Left ventricle myocardium superior (tissue), 1 donor: ENCODE results near the gene NRXN2. TPM values are rescaled to one million over a fixed set of nuclear protein-coding genes. Genes with fewer than 3 reads are reported as not detected.

Experiments used
- ATAC-seq: fragments of 200-7000 bp; cut with Tn5 transposase; one replicate; pipeline ENCODE4 v1.9.1; 2020; ENCODE audit warnings: mild to moderate bottlenecking, moderate library complexity
- DNase-seq: peaks from one replicate; pipeline ENCODE4 v3.0.0-alpha.2; 2020
- intact Hi-C: fragments of 100-400 bp; cut with micrococcal nuclease; formaldehyde crosslinking; loops from one replicate; pipeline ENCODE4 v1.11.0; 2022
- total RNA-seq: library from RNA; stranded (reverse); fragmentation: NEBNext Ultra II Directional; extraction: Animal tissue kit (Norgen Biotek cat#: 25700); gene quantifications from one replicate; pipeline ENCODE4 v1.2.1, GENCODE V29; 2021
- donor health status: DM: no; HTN: yes; CAD: no; lungs with severe emphysema.

Gene NRXN2
- total RNA-seq, 1 donor from 2014 or later = 0.97 TPM

DNA sequence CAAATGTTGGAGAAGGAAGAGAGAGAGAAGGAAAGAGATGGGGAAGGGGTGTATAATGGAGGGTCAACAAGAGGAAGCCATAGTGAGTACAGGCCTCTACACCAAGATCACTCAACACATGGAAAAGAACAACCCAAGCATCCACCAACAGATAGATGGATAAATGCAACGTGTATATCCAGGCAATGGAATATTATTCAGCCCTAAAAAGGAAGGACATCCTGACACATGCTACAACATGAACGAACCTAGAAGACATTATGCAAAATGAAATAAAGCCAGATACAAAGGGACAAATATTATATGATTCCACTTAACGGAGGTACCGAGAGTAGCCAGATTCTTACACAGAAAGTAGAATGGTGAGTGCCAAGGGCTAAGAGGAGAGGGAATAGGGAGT, 59.3 kb downstream of the NRXN2 start:
- no peak for ATAC-seq
- intact Hi-C loops = no loop called here
- no peak for DNase-seq

DNA sequence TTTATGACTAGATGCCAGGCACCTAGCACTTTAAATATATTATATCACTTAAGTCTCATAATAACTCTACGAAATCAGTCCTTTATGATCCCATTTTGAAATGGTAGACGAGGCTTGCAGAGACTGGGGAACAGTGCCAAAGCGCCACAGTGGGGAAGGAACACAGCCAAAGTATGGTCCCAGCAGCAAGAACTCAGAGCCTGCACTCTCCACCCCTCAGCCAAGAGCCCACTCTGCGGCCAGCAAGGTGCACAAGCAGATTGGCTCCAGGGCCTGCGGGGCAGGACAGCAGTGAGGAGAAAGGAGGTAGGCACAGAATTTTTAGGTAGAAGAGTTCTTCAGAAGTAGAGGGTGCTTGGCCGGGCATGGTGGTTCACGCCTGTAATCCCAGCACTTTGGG, 61.4 kb downstream of the NRXN2 start:
- ATAC-seq (peak; percentile 12), DNase-seq (no peak)
- intact Hi-C loops = no loop called here

DNA sequence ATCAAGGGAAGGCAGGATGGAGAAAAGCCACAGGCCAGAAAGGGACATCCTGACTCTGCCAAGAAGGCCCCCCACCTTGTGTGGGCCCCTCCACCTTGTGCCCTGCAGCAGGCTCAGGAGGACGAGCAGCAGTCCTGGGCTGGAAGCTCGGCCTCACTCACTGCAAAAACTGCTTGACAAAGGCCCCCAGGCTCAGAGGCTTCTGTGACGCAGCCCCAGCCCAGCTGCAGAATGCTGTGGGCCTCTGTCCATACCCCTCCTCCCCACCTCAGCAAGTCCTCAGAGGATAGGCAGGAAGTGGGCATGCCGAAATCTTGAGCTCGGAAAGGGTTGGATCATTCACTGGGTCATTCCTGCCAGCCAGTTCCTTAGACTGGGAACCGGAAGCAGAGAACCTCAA, 61.9 kb downstream of the NRXN2 start:
- peak; percentile 52 for DNase-seq
- peak; percentile 80 for ATAC-seq
- intact Hi-C loops = no loop called here

DNA sequence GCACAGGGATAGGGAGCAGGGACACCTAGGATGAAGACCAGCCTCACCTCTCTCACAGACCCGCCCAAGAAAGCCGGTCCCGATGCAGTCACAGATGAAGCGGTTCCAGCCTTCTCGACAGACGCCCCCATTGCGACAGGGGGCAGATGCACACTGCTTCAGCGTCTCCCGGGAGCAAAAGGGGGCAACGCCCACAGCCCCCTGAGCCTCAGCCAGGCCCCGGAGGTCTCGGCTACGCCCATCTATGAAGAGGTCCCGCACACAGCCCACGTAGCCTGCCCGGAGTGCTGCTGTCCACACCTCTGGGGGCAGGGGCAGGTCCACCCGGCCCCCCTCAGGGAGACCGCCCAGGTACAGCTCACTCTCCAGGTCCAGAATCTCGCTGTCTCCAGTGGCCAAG, 62.3 kb downstream of the NRXN2 start:
- intact Hi-C loops = no loop called here
- DNase-seq = no peak

DNA sequence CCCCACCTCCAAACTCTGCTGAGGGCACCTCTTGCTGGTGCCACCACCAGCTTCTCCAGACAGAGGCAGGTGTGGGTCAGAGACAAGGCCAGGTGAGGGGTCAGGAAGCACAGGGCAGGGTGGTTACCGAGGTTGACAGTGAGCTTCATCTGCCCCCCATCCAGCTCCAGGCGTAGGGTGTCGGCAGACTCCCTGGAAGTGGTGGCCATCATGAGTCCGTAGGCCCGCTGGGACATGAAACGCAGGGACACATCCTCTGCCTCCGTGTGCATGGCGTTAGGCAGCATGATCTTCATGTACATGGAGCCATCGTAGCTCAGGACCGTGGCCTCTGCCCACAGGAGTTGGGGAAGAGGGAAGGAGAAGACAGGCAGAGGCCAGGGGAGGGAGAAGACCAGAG, 62.8 kb downstream of the NRXN2 start:
- ATAC-seq = no peak
- no peak for DNase-seq
- intact Hi-C loops = no loop called here

More for the DNA sequence above, 62.3 kb downstream of the NRXN2 start:
- no peak for ATAC-seq

DNA sequence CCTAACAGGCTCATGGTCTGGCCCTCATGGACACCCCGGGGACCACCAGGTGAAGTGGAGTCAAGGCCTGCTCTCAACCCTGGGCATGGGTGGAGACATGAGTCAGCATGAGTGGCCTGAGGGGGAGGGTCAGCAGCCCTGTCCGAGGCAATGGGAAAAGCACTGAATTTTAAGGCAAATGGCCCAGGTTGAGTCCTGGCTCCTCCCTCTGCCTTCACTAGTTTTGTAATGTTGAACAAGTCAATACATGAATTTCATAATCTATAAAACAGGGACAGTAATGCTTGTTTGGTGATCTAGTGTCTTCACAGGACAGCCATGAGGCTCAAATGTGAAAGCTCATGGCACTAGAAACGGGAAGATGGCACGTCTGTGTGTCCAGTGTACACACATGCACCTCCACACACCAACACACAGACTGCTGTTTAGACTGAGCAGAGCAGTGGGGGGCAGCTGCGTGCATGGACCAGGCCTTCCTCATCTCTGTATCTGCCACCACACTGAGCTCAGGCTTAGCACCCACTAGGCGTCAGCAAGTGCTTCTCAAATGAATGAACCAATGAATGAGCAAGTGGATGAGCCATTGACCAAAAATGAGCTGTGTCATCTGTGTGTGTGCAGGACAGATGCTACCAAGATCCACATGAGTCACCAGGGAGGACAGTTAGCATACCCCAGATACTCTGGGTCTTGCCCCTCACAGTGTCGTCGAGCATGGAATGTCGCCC, 63.4 kb downstream of the NRXN2 start:
- DNase-seq (no peak), ATAC-seq (no peak)
- intact Hi-C loops = no loop called here

DNA sequence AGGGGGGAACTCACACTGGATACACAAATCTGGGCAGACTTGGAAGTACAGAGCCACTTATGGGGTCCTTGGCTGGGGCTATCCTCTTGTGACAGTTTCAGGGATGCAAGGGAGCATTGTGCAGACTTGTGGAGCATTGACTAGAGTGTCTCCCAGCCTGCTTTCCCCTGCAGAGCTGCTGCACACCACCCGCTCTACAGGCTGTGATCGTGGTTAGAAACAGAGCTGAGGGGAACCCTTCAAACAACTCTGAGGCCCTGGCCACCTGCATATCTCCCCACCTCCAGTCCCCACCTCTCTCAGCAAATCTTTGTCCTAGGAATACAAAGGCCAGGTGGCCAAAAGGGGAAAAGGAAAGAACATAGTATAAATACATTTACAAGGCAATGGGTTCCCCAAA, 64.7 kb downstream of the NRXN2 start:
- intact Hi-C loops = no loop called here
- ATAC-seq (no peak), DNase-seq (no peak)

DNA sequence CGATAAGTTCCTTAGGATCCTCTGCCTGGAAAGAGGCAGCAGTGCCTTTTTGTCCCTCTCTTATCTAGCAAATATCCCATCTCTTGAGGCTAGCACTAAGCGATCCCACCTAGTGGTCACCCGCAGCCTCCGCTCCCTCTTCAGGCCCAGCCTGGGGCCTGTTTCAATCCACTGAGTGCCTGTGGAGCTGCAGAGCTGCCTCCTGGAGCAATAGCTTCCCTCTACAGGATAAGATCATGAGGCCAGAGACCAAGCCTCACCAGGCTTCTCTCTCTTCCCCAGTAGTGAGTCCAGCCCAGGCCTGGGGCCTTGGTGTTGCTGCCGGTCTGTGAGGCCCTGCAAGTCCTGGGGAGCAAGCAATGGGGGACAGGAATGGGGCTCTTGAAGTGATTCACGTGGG, 66.1 kb downstream of the NRXN2 start:
- ATAC-seq (no peak), DNase-seq (no peak)
- intact Hi-C loops = no loop called here

DNA sequence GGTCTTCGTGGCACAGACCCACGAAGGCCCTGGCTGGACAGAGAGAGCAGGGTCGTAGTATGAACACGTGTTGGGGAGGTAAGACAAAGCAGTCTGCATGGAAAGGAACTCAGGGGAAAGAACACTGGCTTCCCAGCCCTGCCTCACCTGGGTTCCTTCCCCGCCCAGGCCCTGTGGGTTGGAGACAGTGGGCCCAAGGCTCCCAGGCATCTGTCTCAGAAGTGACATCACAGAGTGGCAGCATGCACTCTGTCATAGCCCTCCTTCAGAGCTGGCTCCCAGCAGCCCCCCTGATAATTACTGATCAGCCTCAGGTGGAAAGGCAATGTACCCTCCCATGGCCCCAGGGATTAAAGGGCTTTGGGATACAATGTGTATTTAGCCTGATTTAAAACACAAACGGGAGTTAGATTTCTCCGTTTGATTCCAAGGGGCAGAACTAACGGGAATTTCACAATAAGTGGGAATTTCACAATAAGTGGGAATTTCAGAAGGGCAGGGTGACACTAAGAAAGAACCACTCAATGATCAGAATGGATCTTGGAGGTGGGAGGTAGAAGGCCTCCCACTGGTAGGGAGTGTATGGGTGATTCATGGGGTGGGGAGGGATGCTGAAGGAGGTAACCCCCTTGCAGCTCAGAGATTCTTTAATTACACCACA, 66.9 kb downstream of the NRXN2 start:
- intact Hi-C loops = no loop called here
- DNase-seq = no peak
- no peak for ATAC-seq

DNA sequence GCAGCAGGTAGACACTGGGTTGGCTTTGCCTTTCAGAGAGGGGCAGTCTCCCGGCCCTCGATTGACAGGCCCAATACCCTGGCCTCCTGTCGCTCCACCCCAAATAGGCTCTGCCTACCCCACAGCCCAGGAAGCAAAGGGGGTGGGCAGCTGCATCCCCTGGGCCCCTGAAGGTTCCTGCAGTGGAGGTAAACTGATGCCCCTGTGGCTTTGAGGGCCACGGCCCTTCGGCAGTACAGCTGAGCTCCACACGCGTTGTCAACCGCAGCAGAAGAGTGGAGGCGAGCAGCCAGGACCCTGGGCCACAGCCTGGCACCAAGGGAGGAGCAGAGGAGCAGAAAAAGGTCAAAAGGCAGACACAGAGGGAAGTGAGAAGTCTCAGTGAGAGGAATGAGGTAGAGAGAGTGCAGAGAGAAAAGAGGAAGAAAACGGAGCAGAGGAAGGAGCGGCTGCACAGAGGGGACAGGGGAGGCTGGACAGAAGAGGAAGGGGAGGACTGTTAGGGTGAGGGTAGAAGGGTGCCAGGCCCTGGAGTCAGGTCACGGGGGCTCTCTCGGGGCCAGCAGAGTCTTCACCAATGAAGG, 67.9 kb downstream of the NRXN2 start:
- ATAC-seq = peak; percentile 58
- intact Hi-C loops = loop anchor here (5.0 kb wide), 1 partner anchor 103 kb away; no protein-coding TSS in a partner anchor
- no peak for DNase-seq

DNA sequence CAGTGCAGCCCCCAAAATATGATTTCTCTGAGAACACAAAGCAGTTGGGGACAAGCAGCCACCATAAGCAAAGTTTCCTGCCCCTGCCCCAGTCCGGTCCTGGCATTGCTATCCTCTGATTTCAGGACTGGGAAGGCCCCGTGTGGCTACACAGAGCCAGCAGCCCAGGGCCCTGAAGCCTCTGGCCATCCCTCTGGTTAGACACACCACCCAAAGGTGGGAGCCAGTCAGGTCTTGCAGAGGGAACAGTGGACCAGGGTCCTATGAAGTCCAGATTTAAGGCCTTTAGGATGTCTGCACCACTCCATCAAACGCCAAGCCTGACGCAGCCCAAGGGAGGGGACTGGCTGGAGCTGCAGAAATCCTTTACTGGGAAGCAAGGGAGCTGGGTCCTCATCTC, 68.6 kb downstream of the NRXN2 start:
- intact Hi-C loops = loop anchor here (5.0 kb wide), 1 partner anchor 102 kb away; no protein-coding TSS in a partner anchor
- ATAC-seq = no peak
- DNase-seq = no peak

DNA sequence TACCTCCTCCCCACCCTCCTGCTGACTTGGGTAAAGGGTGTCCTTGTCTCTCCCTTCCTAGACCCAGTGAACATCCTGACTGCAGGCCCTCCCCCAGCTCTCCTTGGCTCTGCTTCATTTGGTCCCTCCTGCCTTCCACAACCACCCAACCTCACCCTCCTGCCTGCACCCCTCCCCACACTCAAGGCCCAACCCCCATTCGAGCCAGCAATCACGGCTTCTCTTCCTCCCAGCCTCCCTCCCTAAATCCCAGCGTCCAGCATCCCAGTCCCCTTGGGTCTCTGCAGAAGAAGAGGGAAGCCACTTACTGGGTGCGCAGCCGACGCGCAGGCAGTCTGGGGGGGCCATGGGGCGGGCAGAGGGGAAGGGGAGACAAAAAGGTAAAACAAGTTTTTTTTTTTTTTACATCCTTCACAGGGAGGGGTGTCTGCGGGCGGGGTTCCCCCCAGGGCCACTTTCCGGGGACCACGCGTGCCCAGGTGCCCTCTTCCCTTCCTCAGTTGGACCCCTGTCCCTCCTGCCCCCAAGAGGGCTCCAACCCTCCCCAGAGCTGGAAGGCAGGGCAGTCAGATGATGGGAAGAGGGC, 69.5 kb downstream of the NRXN2 start:
- ATAC-seq (no peak), DNase-seq (no peak)
- intact Hi-C loops = loop anchor here (5.0 kb wide), 1 partner anchor 101 kb away; no protein-coding TSS in a partner anchor

DNA sequence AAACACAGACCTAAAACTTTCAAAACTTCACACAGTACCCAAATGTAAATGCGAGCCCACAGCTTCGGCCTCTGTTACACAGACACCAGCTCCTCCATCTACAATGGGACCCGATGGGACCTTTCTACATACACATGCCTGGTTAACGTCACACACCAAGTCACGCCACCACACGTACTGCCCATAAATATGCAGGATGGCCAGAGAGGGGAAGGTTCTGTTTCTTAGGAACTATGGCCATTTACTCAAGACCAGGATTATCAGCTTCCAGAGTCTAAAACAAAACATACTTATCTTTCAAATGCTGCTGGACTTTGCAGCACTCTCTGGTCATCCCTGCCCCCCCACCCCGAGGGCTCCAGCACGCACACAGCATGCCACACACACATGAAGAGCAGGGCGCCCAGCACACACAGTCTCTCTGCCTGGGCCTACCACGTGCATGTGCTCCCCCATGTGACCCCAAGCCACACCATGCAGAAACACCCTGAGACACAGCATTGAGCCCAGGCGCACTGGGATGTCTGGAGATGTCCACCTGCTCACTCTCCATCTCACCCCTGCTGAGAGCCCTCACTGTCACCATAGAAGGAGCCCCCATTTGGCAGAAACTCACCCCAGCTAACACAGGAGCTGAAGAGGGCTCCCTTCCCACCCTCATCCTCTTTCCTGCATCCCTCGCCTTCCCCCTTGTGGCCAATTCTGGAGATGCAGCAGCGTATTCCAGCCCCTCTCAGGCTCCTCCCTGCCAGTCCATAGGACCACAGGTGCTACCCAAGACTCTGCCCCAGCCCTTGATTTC, 70.2 kb downstream of the NRXN2 start:
- DNase-seq (peak; percentile 81), ATAC-seq (peak; percentile 81)
- intact Hi-C loops = loop anchor here (5.0 kb wide), 1 partner anchor 100 kb away; no protein-coding TSS in a partner anchor

DNA sequence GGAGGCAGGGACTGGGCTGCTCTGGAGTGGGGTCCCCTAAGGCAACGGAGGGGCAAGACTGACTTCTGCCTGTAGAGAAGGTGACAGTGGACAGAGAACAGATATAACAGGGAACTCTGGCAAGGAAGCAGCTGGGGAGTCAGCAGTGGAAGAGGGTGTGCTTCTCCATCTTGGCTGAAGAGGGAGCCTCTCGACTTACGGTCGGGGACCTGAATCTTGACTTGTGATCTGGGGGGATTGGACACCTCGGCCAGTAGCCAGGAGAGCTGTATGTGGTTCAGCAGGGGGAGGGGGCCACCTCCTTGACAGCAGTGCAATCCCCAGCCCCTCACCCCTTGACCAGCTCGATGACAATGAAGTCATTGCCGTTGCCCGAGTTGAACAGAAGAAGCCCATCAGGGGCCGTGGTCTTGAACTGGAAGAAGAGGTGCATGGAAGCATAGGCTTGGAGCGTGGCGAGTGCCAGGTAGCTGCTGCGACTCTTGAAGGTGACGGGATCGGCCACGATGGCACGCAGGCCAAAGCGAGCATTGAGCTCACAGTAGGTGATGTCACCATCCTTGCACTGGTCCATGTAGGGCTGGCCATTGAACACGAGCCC, 72.0 kb downstream of the NRXN2 start:
- ATAC-seq (no peak), DNase-seq (no peak)
- intact Hi-C loops = loop anchor here (5.0 kb wide), 1 partner anchor 99 kb away; no protein-coding TSS in a partner anchor

DNA sequence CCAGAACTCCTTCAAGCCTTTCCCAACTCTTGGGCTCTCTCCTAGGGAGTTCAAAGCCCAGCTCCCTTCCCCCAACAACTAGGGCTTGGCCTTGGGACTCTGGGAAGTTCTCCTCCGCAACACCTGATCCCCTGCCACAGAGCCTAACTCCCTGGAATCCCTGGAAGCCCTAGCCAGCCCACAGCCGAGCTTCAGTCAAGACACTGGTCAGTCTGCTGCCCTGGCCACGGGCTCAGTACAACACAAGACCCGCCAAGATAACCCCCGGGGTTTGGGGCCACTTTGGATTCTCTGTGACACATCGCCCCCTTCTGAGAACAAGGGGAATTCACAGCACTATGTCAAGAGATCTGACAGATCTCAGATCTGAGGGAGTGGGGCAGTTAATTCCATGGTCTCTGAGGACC, 73.7 kb downstream of the NRXN2 start:
- intact Hi-C loops = no loop called here
- ATAC-seq (no peak), DNase-seq (no peak)

DNA sequence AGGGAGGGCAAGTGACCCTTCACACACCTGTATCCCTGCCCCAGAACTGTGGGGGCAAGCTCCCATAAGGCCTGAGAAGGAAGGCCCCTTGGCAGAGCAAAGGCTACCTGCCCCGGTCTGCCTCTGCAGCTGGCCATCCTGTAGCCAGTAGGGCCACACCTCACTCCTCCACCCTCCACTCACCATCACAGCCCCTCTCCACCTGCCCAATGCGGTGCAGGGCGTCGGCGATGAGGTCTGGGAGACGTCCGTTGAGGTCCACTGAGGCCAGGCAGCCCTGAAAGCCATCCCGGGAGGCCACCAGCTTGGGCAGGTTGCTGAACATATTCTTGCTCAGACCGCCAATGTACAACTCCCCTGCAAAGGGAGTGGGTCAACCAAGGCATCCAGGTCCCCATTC, 74.4 kb downstream of the NRXN2 start:
- intact Hi-C loops = no loop called here
- ATAC-seq = no peak
- no peak for DNase-seq

DNA sequence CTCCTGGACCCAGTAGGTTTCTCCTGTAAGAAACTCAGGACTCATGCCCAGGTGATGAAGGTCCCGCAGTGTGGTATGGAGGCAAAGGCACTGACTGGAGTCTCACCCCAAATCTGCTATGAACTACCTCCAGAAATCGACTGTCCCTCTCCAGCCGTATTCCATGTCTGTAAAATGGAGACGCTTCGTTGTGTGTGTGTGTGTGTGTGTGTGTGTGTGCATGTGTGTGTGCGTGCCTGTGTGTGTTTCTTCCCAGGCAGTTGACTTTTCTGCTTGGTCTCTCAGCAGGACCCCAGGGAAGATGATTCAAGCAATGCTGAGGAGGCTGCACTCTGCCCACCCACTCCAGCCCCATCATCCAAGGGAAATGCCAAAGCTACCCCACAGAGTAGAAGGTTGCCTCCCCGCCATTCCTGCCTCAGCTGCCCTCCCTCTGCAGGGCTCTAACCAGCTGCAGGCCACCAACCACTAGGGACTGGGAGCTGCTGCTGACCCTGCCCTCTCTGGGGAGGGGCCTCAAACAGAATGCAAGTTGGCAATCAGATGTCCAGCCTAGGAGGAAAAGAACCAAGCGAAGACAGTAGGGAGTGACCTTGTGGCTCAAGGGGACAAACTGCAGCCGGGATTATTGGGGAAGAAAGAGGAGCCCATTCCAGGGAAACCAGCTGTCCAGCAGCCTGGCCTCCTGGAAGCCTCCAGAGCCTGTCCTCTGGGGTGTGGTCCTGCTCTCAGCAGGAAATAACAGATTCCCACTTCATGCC, 75.8 kb downstream of the NRXN2 start:
- ATAC-seq (no peak), DNase-seq (no peak)
- intact Hi-C loops = no loop called here

DNA sequence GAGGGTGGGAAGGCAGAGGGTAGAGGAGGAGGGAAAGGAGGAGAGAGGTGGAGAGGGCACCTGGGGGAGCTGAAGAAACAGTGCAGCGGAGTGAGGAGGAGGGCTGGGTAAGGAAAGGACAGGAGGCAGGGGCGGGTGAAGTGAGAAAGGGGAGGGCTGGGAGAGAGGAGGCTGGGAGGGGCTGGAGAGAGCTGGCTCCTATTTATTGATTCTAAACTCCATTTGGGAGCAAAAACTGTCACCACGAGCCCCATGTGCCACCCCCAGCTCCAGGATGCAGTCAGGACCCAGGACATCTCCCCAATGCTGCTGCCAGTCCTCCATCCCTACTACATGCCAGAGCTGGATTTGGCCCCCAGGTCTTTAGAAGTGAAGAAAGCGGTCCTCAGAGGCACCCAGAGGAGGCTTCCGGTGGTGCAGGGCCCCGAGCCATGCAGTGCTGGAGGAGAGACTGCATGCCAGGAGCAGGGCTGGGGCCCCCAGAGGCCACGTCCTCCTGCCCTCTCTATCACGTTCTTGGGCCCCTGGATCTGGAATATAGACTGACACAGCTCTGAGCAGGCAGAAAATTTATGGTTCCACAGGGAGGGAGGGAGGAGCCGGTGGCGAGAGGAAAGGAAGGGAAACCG, 78.2 kb downstream of the NRXN2 start:
- DNase-seq = no peak
- intact Hi-C loops = no loop called here
- no peak for ATAC-seq
